IMR-90 (cell line): ENCODE data around the gene FBLN7.

ENCODE experiments used
- RFX5 ChIP-seq: IDR thresholded peaks from 2 replicates; pipeline ENCODE4 v1.8.0; 2012; ENCODE audit warnings: low read depth, mild to moderate bottlenecking, low read length, moderate library complexity
- TF ChIP-seq, protein P1 (sequence below): conservative IDR thresholded peaks from 2 replicates; pipeline ENCODE4 v1.5.1; 2012; ENCODE audit warnings: mild to moderate bottlenecking, low read depth, low read length, improper control_type of control experiment

DNA sequence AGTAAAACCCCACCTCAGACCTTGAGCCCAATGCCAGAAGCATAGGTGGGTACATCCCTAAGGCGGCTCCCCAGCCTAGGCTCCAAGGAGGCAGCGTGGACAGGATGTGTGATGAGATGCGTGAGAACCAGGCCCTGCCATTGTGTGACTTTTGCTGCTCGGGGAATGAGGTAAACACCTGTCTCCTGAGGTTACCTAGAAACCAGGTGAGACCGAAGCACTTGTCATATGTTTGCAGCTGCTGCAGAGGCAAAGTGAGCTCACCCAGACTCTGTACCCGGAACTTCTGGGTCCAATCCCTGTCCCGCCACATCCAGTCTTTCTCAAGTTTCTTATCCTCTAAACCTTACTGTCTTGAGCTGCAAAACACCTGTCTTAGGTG, 3.4 kb downstream of the FBLN7 start:
- TF ChIP-seq, protein P1, sequence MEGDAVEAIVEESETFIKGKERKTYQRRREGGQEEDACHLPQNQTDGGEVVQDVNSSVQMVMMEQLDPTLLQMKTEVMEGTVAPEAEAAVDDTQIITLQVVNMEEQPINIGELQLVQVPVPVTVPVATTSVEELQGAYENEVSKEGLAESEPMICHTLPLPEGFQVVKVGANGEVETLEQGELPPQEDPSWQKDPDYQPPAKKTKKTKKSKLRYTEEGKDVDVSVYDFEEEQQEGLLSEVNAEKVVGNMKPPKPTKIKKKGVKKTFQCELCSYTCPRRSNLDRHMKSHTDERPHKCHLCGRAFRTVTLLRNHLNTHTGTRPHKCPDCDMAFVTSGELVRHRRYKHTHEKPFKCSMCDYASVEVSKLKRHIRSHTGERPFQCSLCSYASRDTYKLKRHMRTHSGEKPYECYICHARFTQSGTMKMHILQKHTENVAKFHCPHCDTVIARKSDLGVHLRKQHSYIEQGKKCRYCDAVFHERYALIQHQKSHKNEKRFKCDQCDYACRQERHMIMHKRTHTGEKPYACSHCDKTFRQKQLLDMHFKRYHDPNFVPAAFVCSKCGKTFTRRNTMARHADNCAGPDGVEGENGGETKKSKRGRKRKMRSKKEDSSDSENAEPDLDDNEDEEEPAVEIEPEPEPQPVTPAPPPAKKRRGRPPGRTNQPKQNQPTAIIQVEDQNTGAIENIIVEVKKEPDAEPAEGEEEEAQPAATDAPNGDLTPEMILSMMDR = no peak
- no peak for TF ChIP-seq RFX5
